Tibial artery (tissue), 4 donors: ENCODE data around the gene FOXO6.

Experiments used
- DNase-seq, 2 donors: peaks; one replicate each; pipeline ENCODE4 v3.0.0-alpha.2; 2019
- H3K27ac ChIP-seq, 2 donors: fragments of 200-600 bp; sonication (generic) in 1 of 2; 1 replicate in 1 of 2; 2 replicates in 1 of 2; pipeline ENCODE4 v1.5.1; 2018 to 2019; ENCODE audit warnings: mild to moderate bottlenecking in 1 of 2
- H3K27me3 ChIP-seq, 2 donors: fragments of 200-600 bp; sonication (generic) in 1 of 2; one replicate each; pipeline versions ENCODE4 v1.5.1 to v1.6.0; 2016 to 2019
- H3K36me3 ChIP-seq, 3 donors: fragments of 200-600 bp; sonication (generic) in 2 of 3; one replicate each; pipeline ENCODE4 v1.5.1; 2016 to 2019; ENCODE audit warnings: mild to moderate bottlenecking in 2 of 3
- H3K4me1 ChIP-seq, 4 donors: fragments of 200-600 bp; sonication (generic) in 2 of 4; 1 replicate in 3 of 4; 2 replicates in 1 of 4; pipeline ENCODE4 v1.5.1; 2016 to 2019
- H3K4me3 ChIP-seq, 2 donors: fragments of 200-600 bp; sonication (generic) in 1 of 2; 1 replicate in 1 of 2; 2 replicates in 1 of 2; pipeline ENCODE4 v1.5.1; 2018 to 2019; ENCODE audit warnings: mild to moderate bottlenecking in 2 of 2
- H3K9me3 ChIP-seq, 3 donors: fragments of 200-600 bp; sonication (generic) in 1 of 3; one replicate each; pipeline ENCODE4 v1.5.1; 2016 to 2019
- CTCF ChIP-seq, 2 experiments: fragments of 200-600 bp in 1 of 2; fragments of 450-650 bp in 1 of 2; IDR thresholded peaks; one replicate each; pipeline ENCODE4 v1.5.1; 2017 to 2019; ENCODE audit warnings: antibody characterized with exemption in 2 of 2, mild to moderate bottlenecking in 1 of 2, moderate library complexity in 1 of 2
- intact Hi-C: fragments of 100-400 bp; cut with DNase I; formaldehyde crosslinking; loops from one replicate; pipeline ENCODE4 v1.15.0; 2023; ENCODE audit warnings: low total_unique reads

FOXO6 gene

GRCh38 chr1:41385398-41386195, 24.4 kb downstream of the FOXO6 start:
- no peak for DNase-seq
- Histone ChIP-seq H3K27me3 (no peaks in the 10 kb centered on the region), H3K4me1 (peaks cover 0 to 55% (median 37%) of the 10 kb centered on the region in 4 donors), H3K9me3 (no peaks in the 10 kb centered on the region), H3K4me3 (no peak overlapping the region), H3K36me3 (no peaks in the 10 kb centered on the region), H3K27ac (no peak overlapping the region)
- intact Hi-C loops = loop anchor here (5.0 kb wide), 1 partner anchor 37 kb away; no protein-coding TSS in a partner anchor
- TF ChIP-seq CTCF (IDR thresholded peaks at IDR 0.05) = no peak

- Histone ChIP-seq H3K4me1 (peaks cover 0 to 49% (median 32%) of the 10 kb centered on the region in 4 donors), H3K27me3 (no peaks in the 10 kb centered on the region), H3K36me3 (no peaks in the 10 kb centered on the region), H3K27ac (no peak overlapping the region), H3K4me3 (no peak overlapping the region), H3K9me3 (no peaks in the 10 kb centered on the region)
- no peak for TF ChIP-seq CTCF (IDR thresholded peaks at IDR 0.05)
- no peak for DNase-seq
- intact Hi-C loops = loop anchor here (5.0 kb wide), 1 partner anchor 36 kb away; no protein-coding TSS in a partner anchor
Observed at GRCh38 chr1:41386196-41386663, 25.0 kb downstream of the FOXO6 start.

- H3K27me3 ChIP-seq = peaks cover 0 to 3% of the 10 kb centered on the region in 2 donors
- H3K4me3 ChIP-seq = no peak overlapping the region
- peak overlapping the region; percentile 29 to 47 for H3K27ac ChIP-seq
- H3K9me3 ChIP-seq = no peaks in the 10 kb centered on the region
- peaks cover 0 to 39% (median 27%) of the 10 kb centered on the region in 4 donors for H3K4me1 ChIP-seq
- H3K36me3 ChIP-seq = no peaks in the 10 kb centered on the region
- peak; percentile 65 to 89 for DNase-seq
- intact Hi-C loops = loop anchor here (5.0 kb wide), 1 partner anchor 35 kb away; no protein-coding TSS in a partner anchor
- no peak for TF ChIP-seq CTCF (IDR thresholded peaks at IDR 0.05)
Observed at GRCh38 chr1:41387667-41388091, 26.4 kb downstream of the FOXO6 start.

- Histone ChIP-seq H3K4me3 (no peak overlapping the region), H3K9me3 (no peaks in the 10 kb centered on the region), H3K27me3 (peaks cover 0 to 3% of the 10 kb centered on the region in 2 donors), H3K36me3 (no peaks in the 10 kb centered on the region), H3K27ac (peak overlapping the region; percentile 25 to 47), H3K4me1 (peaks cover 0 to 31% (median 19%) of the 10 kb centered on the region in 4 donors)
- TF ChIP-seq CTCF (IDR thresholded peaks at IDR 0.05) = no peak
- no peak for DNase-seq
- intact Hi-C loops = loop anchor here (5.0 kb wide), 1 partner anchor 34 kb away; no protein-coding TSS in a partner anchor
Observed at GRCh38 chr1:41388510-41388909, 27.3 kb downstream of the FOXO6 start.

GRCh38 chr1:41389009-41389408, 27.8 kb downstream of the FOXO6 start:
- no peak for TF ChIP-seq CTCF (IDR thresholded peaks at IDR 0.05)

More at GRCh38 chr1:41389009-41389408, 27.8 kb downstream of the FOXO6 start:
- peak overlapping the region; percentile 25 to 47 for H3K27ac ChIP-seq
- intact Hi-C loops = loop anchor here (5.0 kb wide), 1 partner anchor 33 kb away; no protein-coding TSS in a partner anchor
- H3K4me1 ChIP-seq = peaks cover 0 to 28% (median 17%) of the 10 kb centered on the region in 4 donors
- peaks cover 0 to 3% of the 10 kb centered on the region in 2 donors for H3K27me3 ChIP-seq
- H3K9me3 ChIP-seq = no peaks in the 10 kb centered on the region
- no peaks in the 10 kb centered on the region for H3K36me3 ChIP-seq
- no peak for DNase-seq
- H3K4me3 ChIP-seq = no peak overlapping the region
